NCI-H524 (cell line): ENCODE results near the gene LBX1.

Experiments used
- DNase-seq, 2 experiments: peaks; one replicate each; lab custom pipeline; 2025; lab: John Stamatoyannopoulos, UW

The LBX1 gene

GRCh38 chr10:101229266-101230182 is at the start of gene LBX1:
LBX1 (minus strand) TSS chr10:101229463; CDS start chr10:101228815, 648 bp downstream.
- DNase-seq = peak in 1 of 2 experiments; percentile 22

GRCh38 chr10:101273741-101274140 is 44.5 kb upstream of the LBX1 start:
- no peak for DNase-seq

- no peak for DNase-seq
These were observed 44.1 kb upstream of the LBX1 start for GRCh38 chr10:101273330-101273729.

GRCh38 chr10:101272229-101272868 is 43.1 kb upstream of the LBX1 start:
- peak in 1 of 2 experiments; percentile 38 for DNase-seq

- no peak for DNase-seq
These were observed 41.5 kb upstream of the LBX1 start for GRCh38 chr10:101270763-101271162.

- DNase-seq = no peak
These were observed 38.5 kb upstream of the LBX1 start for GRCh38 chr10:101267776-101268175.

GRCh38 chr10:101267290-101267680 is 38.0 kb upstream of the LBX1 start:
- DNase-seq = no peak

GRCh38 chr10:101266381-101267289 is 37.4 kb upstream of the LBX1 start:
- DNase-seq = no peak

GRCh38 chr10:101263150-101263752 is 34.0 kb upstream of the LBX1 start:
- peak in 1 of 2 experiments; percentile 52 for DNase-seq

- no peak for DNase-seq
These were observed 32.9 kb upstream of the LBX1 start for GRCh38 chr10:101262147-101262546.

- DNase-seq = no peak
These were observed 32.4 kb upstream of the LBX1 start for GRCh38 chr10:101261702-101262101.

- DNase-seq = no peak
These were observed 31.7 kb upstream of the LBX1 start for GRCh38 chr10:101260764-101261481.

GRCh38 chr10:101258179-101258885 is 29.1 kb upstream of the LBX1 start:
- DNase-seq = no peak

GRCh38 chr10:101257491-101257890 is 28.2 kb upstream of the LBX1 start:
- DNase-seq = no peak

- DNase-seq = no peak
These were observed 27.8 kb upstream of the LBX1 start for GRCh38 chr10:101257084-101257483.

- no peak for DNase-seq
These were observed 27.1 kb upstream of the LBX1 start for GRCh38 chr10:101256387-101256786.

GRCh38 chr10:101250136-101250535 is 20.9 kb upstream of the LBX1 start:
- no peak for DNase-seq

GRCh38 chr10:101249171-101249581 is 19.9 kb upstream of the LBX1 start:
- no peak for DNase-seq

- no peak for DNase-seq
These were observed 17.4 kb upstream of the LBX1 start for GRCh38 chr10:101246639-101247038.

- no peak for DNase-seq
These were observed 15.2 kb upstream of the LBX1 start for GRCh38 chr10:101244321-101245050.
